Measurements from ENCODE around the gene COL7A1.

COL7A1 gene

DNA sequence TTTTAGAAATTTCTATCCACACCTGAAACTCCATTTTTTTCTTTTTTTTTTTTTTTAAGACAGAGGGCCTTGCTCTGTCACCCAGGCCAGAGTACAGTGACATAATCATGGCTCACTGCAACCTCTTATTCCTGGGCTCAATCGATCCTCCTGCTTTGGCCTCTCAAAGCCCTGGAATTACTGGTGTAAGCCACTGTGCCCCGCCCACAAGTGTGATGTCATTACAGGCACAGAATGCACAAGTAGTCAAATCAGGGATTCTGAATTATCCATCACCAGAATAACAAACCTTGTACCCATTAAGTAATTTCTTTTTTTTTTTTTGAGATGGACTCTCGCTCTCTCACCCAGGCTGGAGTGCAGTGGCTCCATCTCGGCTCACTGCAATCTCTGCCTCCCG lies 12.4 kb upstream of the COL7A1 start:
- ATAC-seq (replicated peaks) (no peak), DNase-seq (no peak)
- Mint-ChIP-seq H3K27ac (peak overlapping the region; percentile 26 to 100), H3K36me3 (ENCODE audit: insufficient read depth) (peaks cover 31% of the 10 kb centered on the region), H3K9me3 (no peaks in the 10 kb centered on the region), H3K4me1 (ENCODE audit: low read depth in 2 of 2) (peaks cover 8 to 17% of the 10 kb centered on the region in 2 donors), H3K27me3 (no peaks in the 10 kb centered on the region), H3K4me3 (peak overlapping the region in 1 of 2 donors; percentile 100)

DNA sequence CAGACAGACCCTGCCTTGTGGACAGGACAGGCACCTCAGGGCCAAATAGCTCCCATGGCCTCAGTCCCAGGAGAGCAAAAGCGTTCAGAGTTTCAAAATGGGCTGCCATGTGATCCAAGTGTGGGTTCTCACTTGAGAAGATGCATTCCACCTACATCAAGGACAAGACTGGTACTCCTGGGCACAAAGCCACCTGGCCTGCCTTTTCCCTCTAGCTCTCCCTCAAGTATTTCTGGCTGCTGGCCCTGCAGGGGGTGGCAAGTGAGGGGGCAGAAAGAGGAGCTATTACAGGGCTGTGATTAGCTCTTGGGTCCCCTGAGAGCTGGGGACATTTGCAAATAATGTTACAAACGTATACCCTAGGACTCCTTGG lies 6.5 kb upstream of the COL7A1 start:
- H3K4me3 Mint-ChIP-seq, result no peak overlapping the region
- H3K36me3 Mint-ChIP-seq (ENCODE audit: insufficient read depth), result peaks cover 45% of the 10 kb centered on the region
- H3K4me1 Mint-ChIP-seq (ENCODE audit: low read depth in 2 of 2), result peaks cover 0 to 4% of the 10 kb centered on the region in 2 donors
- H3K27ac Mint-ChIP-seq, result no peak overlapping the region
- H3K9me3 Mint-ChIP-seq, result no peaks in the 10 kb centered on the region
- H3K27me3 Mint-ChIP-seq, result peaks cover 0 to under 1% of the 10 kb centered on the region in 2 donors
- no peak for DNase-seq
- no peak for ATAC-seq (replicated peaks)

DNA sequence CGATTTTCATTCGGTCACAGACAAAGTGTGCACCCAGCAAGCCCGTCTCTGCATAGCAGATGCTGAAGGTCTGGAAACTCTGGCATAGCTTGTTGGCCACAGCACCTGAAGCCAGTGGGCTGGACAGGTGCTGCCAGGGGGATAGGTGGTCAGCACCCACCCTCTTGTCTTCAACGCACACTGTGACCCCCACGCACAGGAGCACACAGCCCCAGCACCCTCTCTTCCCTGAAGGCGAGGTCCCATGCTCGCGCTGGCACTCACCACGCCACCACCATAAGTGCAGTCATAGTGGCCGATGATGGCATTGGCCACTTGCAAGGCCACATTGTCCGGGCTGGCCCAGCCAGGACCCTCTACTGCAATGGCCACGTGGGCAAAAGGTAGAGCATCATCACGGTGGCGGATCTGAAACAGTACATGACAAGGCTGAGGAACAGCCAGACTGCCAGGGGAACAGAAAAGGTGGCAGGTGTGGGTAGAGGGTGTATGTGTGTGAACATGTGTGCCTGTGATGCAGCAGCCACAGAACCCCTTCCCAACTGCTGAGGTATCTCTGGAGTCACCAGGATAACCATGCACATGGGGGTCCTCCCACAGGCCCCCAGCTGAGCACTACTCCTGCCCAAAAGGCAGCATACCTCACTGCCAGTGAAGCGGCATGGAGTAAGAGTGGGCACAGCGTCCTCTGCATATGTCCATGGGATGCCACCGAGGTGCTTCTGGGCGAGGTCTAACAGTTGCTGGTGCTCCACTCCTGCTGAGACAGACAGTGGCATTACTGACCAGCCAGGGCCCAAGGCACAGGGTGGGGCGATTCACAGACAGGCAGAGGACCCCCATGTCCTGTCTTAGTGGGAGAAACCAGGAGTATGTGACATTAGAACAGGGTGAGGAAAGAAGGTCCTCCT lies 5.8 kb upstream of the COL7A1 start:
- Mint-ChIP-seq H3K4me1 (ENCODE audit: low read depth in 2 of 2) (peaks cover 3 to 4% of the 10 kb centered on the region in 2 donors), H3K27ac (no peak overlapping the region), H3K9me3 (no peaks in the 10 kb centered on the region), H3K4me3 (no peak overlapping the region), H3K27me3 (peaks cover 4 to 7% of the 10 kb centered on the region in 2 donors), H3K36me3 (ENCODE audit: insufficient read depth) (peaks cover 45% of the 10 kb centered on the region)
- DNase-seq, result no peak
- ATAC-seq (replicated peaks), result no peak

DNA sequence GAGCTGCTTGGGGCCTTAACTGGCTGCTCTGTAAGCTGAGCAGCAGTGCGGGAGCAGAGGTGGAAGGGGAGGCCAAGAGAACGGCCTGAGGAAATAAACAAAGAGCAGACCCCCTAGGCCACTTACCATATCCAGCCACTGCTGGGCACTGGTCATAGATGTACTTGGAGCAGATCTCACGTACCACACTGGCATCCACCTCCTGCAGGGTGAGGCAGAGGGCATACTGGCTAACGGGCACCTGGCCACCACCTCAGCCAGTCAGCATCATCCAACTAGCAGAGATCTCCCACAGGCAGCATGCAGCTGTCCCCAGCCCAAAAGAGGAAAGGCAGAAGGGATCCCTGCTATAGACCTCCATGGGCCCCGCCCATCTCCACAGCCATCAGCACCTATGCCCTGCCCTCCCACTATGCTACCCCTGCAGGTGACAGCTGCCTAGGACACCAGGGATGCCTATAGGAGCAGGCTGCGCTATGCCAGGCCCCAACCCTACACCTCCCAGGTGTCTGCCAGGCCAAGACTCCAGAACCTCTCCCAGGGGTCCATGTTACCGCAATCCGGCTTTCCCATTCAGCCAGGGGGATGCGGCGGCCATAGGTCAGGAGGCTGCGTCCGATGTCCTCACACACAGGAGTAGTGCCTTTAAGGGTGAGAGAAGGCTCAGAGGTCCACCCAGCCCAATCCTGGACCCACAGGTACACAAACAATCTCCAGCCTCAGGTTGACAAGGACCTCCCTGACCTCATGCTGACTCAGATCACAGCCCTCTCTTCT lies 4.6 kb upstream of the COL7A1 start:
- no peaks in the 10 kb centered on the region for H3K9me3 Mint-ChIP-seq
- H3K27me3 Mint-ChIP-seq, result peaks cover 7 to 16% of the 10 kb centered on the region in 2 donors

DNA sequence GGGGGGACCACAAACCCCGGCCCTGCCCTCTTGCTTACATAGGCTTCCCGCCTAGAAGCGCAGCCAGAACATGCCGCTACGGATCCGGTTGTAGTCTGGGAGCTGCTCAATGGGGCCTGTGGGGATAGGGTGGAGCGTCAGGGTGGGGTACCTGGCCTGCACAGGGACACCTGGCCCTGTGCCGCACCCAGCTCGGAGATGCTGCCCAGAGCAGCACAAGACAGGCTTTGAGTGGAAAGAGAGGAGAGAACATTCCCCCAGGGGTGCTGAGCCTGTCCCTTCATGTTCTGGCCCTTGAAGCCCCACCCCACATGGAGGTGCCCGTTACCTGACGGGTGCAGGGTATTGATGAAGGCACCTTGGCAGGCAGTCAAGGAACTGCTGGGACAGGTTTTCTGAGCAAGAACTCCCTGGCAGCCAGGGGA lies 4.0 kb upstream of the COL7A1 start:
- ATAC-seq (replicated peaks) (no peak), DNase-seq (no peak)
- Mint-ChIP-seq H3K36me3 (ENCODE audit: insufficient read depth) (peaks cover 40% of the 10 kb centered on the region), H3K9me3 (no peaks in the 10 kb centered on the region), H3K4me3 (no peak overlapping the region), H3K27me3 (peaks cover 12 to 22% of the 10 kb centered on the region in 2 donors), H3K27ac (peak overlapping the region in 1 of 2 donors; percentile 64), H3K4me1 (ENCODE audit: low read depth in 2 of 2) (peaks cover 4 to 6% of the 10 kb centered on the region in 2 donors)

More for the DNA sequence above, 4.6 kb upstream of the COL7A1 start:
- Mint-ChIP-seq H3K4me1 (ENCODE audit: low read depth in 2 of 2) (peaks cover 4 to 5% of the 10 kb centered on the region in 2 donors), H3K36me3 (ENCODE audit: insufficient read depth) (peaks cover 41% of the 10 kb centered on the region), H3K4me3 (no peak overlapping the region), H3K27ac (peak overlapping the region in 1 of 2 donors; percentile 64)
- no peak for ATAC-seq (replicated peaks)
- DNase-seq, result no peak

DNA sequence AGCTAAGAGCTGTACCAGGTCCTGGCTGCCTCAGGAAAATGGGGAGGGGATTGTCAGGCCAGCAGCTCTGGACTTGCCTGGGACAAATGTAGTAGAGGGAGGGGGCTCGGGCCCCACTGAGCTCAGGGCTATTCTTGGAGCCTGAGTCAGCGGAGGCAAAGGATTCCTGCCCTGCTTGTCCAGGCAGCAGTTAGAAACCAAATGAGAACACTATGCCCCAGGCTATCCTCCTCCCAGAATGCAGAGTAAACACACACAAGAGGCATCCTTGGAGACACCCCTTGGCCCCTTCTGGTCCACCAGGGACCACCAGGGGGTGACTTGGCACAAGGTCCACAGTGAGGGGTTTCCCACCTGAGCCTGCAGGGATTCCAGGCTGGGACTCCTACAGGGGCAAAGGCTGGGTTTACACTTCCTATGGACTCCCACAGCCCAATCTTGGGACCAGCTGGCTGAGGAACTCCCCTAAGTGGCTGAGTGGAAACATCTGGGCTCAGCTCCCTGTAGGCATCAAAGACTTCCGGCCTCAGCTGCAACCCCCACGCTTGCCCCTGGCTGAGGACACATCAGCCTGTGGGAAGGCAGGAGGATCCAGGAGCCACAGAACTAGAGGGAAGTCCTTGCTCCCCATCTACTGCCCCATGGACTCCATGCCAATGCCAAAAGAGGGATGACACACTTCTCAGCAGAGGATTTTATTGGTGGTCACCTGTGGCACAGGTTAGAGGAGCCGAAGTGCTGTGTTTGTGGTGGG lies 3.4 kb upstream of the COL7A1 start:
- DNase-seq (no peak), ATAC-seq (replicated peaks) (no peak)
- H3K36me3 Mint-ChIP-seq (ENCODE audit: insufficient read depth), result peaks cover 40% of the 10 kb centered on the region
- H3K9me3 Mint-ChIP-seq, result no peaks in the 10 kb centered on the region
- peaks cover 12 to 28% of the 10 kb centered on the region in 2 donors for H3K27me3 Mint-ChIP-seq
- H3K4me3 Mint-ChIP-seq, result no peak overlapping the region
- peaks cover 4 to 6% of the 10 kb centered on the region in 2 donors for H3K4me1 Mint-ChIP-seq (ENCODE audit: low read depth in 2 of 2)
- H3K27ac Mint-ChIP-seq, result no peak overlapping the region

DNA sequence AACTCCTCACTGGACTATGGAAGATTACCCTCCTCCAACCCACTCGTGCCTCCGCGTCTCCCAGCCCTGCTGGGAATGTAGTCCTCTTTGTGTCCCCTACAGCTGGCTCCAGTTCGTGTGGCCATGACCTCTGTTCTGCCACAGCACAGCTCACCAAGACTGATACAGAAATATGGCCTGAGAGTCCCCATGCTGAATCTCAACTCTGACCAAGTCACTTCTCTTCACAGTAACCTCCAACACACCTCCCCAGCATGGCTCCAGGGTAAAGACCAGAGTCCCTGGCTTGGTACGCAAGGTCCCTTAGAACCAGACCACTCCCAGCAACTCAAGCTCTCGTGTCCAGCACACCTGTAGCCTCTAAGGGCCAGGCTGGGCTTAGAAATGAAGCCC lies 2.3 kb upstream of the COL7A1 start:
- no peak for DNase-seq
- Mint-ChIP-seq H3K36me3 (ENCODE audit: insufficient read depth) (peaks cover 36% of the 10 kb centered on the region), H3K4me3 (no peak overlapping the region), H3K27me3 (peaks cover 19 to 39% of the 10 kb centered on the region in 2 donors), H3K27ac (peak overlapping the region in 1 of 2 donors; percentile 33), H3K9me3 (no peaks in the 10 kb centered on the region), H3K4me1 (ENCODE audit: low read depth in 2 of 2) (peaks cover 4% of the 10 kb centered on the region in 2 donors)
- no peak for ATAC-seq (replicated peaks)

DNA sequence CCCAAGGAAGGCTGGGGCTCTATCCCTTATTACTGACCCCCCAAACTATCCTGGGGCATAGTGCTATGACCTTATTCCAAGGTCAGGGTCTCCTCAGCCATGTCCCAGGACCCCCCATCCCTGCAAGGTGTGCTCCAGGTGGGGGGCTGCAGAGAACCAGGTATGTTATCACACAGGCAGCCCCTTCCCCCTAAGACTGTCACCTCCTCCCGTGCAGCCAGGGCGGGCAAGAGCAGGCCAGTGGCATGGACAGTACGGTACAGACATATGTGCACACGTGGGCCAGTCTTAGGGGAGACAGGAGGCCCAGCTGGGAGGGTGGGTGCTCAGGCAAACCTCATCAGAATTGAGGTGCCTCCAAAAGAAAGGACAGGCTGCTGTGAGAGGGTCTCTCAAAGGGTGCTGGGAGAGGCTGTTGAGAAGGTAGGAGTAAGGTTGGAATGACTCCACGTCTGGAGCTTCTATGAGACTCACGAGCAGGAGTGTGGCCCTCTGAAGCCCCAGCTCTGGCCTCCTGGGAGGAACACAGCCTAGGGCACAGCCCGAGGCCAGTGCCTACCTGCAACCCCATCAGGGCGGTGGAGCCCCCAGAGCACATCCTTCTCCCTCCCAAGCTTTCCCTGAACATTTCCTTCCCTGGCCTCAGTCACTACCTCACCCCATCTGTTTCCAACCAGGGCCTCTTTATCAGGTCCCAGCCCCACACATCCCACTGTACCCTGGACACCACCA lies 1.7 kb upstream of the COL7A1 start:
- H3K4me1 Mint-ChIP-seq (ENCODE audit: low read depth in 2 of 2), result peaks cover 4% of the 10 kb centered on the region in 2 donors
- H3K27me3 Mint-ChIP-seq, result peaks cover 21 to 42% of the 10 kb centered on the region in 2 donors
- H3K36me3 Mint-ChIP-seq (ENCODE audit: insufficient read depth), result peaks cover 30% of the 10 kb centered on the region
- no peaks in the 10 kb centered on the region for H3K9me3 Mint-ChIP-seq
- DNase-seq, result no peak
- H3K4me3 Mint-ChIP-seq, result no peak overlapping the region
- no peak for ATAC-seq (replicated peaks)
- peak overlapping the region in 1 of 2 donors; percentile 33 for H3K27ac Mint-ChIP-seq

DNA sequence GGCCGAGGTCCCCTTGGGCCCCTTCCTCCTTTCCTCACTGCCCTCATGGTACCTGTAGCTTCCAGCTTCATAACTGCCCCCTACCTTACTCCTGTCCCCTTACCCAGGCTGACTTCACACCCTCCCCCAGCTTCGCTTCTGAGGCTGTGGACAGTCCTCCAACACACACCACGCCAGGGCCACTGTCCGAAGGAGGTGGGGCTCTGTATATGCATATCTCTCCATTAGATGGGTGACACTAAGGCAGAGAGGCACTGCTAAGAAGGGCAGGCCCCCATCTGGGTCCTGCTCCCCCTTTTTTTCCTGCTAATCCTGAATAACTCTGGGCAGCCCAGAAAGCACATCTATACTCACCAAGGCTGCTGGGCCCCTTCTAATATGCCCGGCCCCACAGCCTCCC lies 1.0 kb upstream of the COL7A1 start:
- no peak for ATAC-seq (replicated peaks)
- H3K9me3 Mint-ChIP-seq, result no peaks in the 10 kb centered on the region
- peak overlapping the region in 1 of 2 donors; percentile 18 for H3K27ac Mint-ChIP-seq
- peak overlapping the region in 1 of 2 donors; percentile 0 for H3K4me3 Mint-ChIP-seq
- H3K4me1 Mint-ChIP-seq (ENCODE audit: low read depth in 2 of 2), result peaks cover 4% of the 10 kb centered on the region in 2 donors
- H3K36me3 Mint-ChIP-seq (ENCODE audit: insufficient read depth), result peaks cover 23% of the 10 kb centered on the region
- no peak for DNase-seq
- peaks cover 24 to 47% of the 10 kb centered on the region in 2 donors for H3K27me3 Mint-ChIP-seq

DNA sequence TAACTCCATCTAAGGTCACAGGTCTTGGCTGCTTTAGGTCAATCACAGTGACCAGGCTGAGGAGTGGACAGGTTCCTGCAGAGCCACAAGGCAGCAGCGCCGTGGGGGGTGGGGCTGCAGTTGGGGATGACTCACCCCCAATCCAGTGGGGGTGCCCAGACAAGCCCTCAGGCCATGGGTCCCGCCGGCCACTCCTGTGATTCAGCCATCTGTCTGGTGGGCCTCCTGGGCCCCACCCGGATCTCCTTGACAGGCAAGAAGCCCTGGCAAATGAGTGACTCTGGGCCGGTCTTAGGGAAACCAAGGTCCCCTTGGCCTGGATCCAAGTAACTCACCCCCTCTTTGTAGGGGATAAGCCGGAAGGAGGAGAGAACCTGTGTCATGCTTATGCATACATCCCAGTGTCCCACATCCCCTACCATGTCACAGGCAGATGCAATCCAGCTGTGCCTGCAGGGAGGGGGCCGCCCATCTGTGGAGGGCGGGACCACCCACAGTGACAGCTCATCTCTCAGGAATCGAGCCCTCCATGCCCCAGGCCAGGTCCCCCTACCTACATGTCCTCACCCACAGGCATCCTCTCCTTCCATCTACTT lies 495 bp upstream of the COL7A1 start:
- ATAC-seq (replicated peaks) (peak; percentile 23), DNase-seq (no peak)
- Mint-ChIP-seq H3K4me3 (peak overlapping the region in 1 of 2 donors; percentile 0), H3K27ac (peak overlapping the region in 1 of 2 donors; percentile 18), H3K27me3 (peaks cover 29 to 52% of the 10 kb centered on the region in 2 donors), H3K36me3 (ENCODE audit: insufficient read depth) (peaks cover 20% of the 10 kb centered on the region), H3K9me3 (no peaks in the 10 kb centered on the region), H3K4me1 (ENCODE audit: low read depth in 2 of 2) (peaks cover 4% of the 10 kb centered on the region in 2 donors)

DNA sequence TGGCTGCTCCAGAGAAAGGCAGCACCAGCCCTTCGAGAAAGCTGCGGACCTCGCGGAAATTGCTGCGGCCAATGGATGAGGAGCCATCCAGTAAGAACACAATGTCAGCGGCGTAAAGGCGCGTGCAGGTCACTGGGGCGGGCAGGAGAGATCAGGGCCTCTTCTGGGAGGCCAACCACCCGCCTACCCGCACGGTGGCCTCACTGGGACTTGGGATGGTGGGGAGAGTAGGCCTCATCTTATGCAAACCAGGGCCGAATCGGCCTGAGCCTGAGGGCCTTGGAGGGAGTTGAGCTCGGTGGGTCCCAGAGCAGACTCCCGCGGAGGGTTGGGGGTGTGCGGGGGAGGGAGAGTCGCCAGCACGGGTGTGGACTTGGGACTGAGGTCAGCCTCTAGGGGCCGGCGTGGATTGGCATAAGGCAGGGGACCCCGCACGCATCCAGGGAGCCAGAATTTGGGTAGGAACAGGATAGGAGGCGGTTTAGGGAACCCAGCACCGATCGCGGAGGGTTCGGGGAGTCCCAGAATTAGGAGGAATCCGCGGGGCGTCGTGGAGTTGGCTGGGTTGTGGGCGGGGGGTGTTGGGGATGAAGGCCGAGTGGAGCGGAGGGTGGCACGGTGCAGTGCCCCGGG lies 596 bp downstream of the COL7A1 start:
- no peak for ATAC-seq (replicated peaks)
- no peak overlapping the region for H3K27ac Mint-ChIP-seq
- peaks cover 4% of the 10 kb centered on the region in 2 donors for H3K4me1 Mint-ChIP-seq (ENCODE audit: low read depth in 2 of 2)
- peak overlapping the region in 1 of 2 donors; percentile 18 for H3K4me3 Mint-ChIP-seq
- H3K27me3 Mint-ChIP-seq, result peaks cover 40 to 63% of the 10 kb centered on the region in 2 donors
- peaks cover 10% of the 10 kb centered on the region for H3K36me3 Mint-ChIP-seq (ENCODE audit: insufficient read depth)
- no peaks in the 10 kb centered on the region for H3K9me3 Mint-ChIP-seq
- no peak for DNase-seq

DNA sequence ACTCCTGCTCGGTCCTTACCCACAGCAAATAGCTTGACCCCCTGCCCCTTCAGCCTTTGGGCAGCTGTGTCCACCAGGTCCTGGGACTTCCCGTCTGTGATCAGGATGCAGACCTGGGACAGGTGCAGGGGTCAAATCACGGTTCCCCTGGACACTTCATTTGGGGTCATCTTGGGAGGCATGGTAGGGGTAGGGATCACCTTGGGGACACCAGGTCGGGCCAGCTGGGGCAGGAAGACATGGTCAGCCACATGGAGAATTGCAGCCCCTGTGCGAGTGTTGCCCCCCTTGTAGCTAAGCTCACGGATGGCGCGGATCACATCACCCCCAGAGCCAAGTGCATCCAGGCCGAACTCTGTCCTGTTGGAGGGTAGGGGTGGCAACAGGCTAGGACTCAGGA lies 1.8 kb downstream of the COL7A1 start:
- no peaks in the 10 kb centered on the region for H3K9me3 Mint-ChIP-seq
- ATAC-seq (replicated peaks) (no peak), DNase-seq (no peak)
- H3K4me3 Mint-ChIP-seq, result no peak overlapping the region
- H3K4me1 Mint-ChIP-seq (ENCODE audit: low read depth in 2 of 2), result peaks cover 4 to 7% of the 10 kb centered on the region in 2 donors
- H3K27me3 Mint-ChIP-seq, result peaks cover 51 to 75% of the 10 kb centered on the region in 2 donors
- peaks cover 6% of the 10 kb centered on the region for H3K36me3 Mint-ChIP-seq (ENCODE audit: insufficient read depth)
- no peak overlapping the region for H3K27ac Mint-ChIP-seq
